ENCODE measurements around the gene PLEKHS1. TPM values are rescaled to one million over a fixed set of nuclear protein-coding genes. Genes with fewer than 3 reads are reported as not detected.

Gene PLEKHS1
- total RNA-seq, 4 donors from 2014 or later: 0.30 to 0.76 (median 0.39) TPM

DNA sequence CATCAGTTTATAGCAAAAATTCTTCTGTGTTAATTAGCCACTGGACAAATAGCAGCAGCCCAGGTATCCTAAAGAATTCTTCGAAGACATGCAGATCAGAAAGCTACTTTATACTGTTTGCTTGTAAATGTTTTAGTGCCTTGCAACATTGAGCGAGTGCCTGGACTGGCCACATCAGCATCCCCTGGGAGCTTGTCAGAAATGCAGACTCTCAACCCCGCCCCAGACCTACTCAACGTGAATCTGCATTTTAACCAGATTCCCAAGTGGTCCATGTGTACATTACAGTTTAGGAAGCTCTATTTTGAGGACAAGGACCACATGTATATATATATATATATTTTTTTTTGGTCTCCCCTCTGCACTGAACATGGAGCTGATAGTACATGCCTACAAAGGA lies 18.5 kb upstream of the PLEKHS1 start:
- WGBS, 2 donors: 75 to 78% methylated on average over 4 of the region's 4 CpGs
- no peak for DNase-seq (ENCODE audit: low spot score in 2 of 2)
- no peak for TF ChIP-seq CTCF (IDR thresholded peaks at IDR 0.05)
- TF ChIP-seq POLR2A (IDR thresholded peaks at IDR 0.05): no peak
- no peak overlapping the region for H3K4me3 ChIP-seq (ENCODE audit: low read depth, poor library complexity, severe bottlenecking)
- intact Hi-C loops (cut with DNase I; ENCODE audit: low total_unique reads): no loop called here

GRCh38 chr10:113733635-113734034 lies 17.8 kb upstream of the PLEKHS1 start:
- no peak overlapping the region for H3K4me3 ChIP-seq (ENCODE audit: low read depth, poor library complexity, severe bottlenecking)
- intact Hi-C loops (cut with DNase I; ENCODE audit: low total_unique reads): no loop called here
- DNase-seq (ENCODE audit: low spot score in 2 of 2): no peak
- TF ChIP-seq POLR2A (IDR thresholded peaks at IDR 0.05) (no peak), CTCF (IDR thresholded peaks at IDR 0.05) (no peak)
- 87 to 97% methylated on average over 4 of the region's 4 CpGs for WGBS, 2 donors

DNA sequence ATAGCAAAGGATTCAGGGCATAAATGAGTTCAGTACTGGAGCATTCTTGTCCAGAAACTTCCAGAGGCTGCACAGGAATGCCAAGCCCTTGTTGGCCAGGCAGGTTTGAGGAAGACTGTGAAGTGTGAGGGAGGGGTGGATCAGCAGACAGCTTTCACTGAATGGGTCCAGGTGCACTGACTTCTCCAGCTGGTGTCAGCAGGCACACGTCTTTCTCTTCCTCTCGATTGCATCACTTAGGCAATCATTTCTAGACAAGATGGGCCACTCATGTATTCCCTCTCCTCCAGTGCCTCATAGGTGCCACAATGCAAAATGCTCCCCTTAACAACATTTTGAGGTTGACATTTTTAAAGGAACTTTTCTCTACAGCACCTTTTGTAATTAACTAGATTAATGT lies 15.6 kb upstream of the PLEKHS1 start:
- TF ChIP-seq POLR2A (IDR thresholded peaks at IDR 0.05) (no peak), CTCF (IDR thresholded peaks at IDR 0.05) (no peak)
- no peak for DNase-seq (ENCODE audit: low spot score in 2 of 2)
- 10 to 18% methylated on average over 2 of the region's 2 CpGs for WGBS, 2 donors

DNA sequence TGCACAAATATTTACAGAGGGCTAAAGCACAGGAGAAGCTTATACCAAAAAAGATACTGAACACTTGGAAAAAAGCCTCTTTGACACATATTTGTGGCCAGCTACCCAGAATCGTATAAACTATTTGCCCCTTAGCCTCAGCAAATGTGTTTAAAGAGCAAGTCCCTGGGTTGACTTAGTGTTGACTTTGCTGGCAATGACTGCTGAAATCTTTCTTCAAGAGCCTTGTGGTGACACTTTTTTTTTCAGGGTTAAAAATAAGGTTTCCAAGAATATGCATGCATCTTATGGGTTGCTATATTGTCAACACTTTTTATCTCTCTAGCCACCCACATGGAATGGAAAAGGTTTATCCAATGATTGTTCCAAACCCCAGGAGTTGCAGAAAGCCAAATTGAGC lies 14.9 kb upstream of the PLEKHS1 start:
- no peak overlapping the region for H3K4me3 ChIP-seq (ENCODE audit: low read depth, poor library complexity, severe bottlenecking)
- TF ChIP-seq POLR2A (IDR thresholded peaks at IDR 0.05): no peak
- no peak for TF ChIP-seq CTCF (IDR thresholded peaks at IDR 0.05)
- intact Hi-C loops (cut with DNase I; ENCODE audit: low total_unique reads): no loop called here
- DNase-seq (ENCODE audit: low spot score in 2 of 2): no peak
- 46% methylated on average over 1 of the region's 1 CpG for WGBS, 2 donors

More for the DNA sequence above, 15.6 kb upstream of the PLEKHS1 start:
- no peak overlapping the region for H3K4me3 ChIP-seq (ENCODE audit: low read depth, poor library complexity, severe bottlenecking)
- intact Hi-C loops (cut with DNase I; ENCODE audit: low total_unique reads): no loop called here

DNA sequence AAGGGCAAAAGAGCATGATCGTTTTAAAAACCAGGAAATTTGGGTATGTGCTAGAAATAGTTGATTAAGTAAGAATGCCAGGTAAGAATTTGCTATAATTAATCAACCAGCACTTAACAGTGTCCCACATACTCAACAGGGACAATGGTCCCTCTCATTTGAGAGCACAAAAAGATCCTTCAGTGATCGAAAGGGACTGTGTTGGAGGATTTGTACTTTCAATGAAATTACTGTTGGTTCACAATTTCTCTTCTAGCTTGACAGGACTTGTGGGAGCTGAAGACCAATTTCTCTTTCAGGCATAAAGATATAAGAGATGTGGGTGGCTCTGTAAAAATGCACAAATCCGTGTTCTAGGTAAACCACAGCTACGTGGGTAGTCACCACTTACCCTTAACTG lies 12.5 kb upstream of the PLEKHS1 start:
- intact Hi-C loops (cut with DNase I; ENCODE audit: low total_unique reads): no loop called here
- 70 to 77% methylated on average over 4 of the region's 4 CpGs for WGBS, 2 donors
- no peak for TF ChIP-seq POLR2A (IDR thresholded peaks at IDR 0.05)

DNA sequence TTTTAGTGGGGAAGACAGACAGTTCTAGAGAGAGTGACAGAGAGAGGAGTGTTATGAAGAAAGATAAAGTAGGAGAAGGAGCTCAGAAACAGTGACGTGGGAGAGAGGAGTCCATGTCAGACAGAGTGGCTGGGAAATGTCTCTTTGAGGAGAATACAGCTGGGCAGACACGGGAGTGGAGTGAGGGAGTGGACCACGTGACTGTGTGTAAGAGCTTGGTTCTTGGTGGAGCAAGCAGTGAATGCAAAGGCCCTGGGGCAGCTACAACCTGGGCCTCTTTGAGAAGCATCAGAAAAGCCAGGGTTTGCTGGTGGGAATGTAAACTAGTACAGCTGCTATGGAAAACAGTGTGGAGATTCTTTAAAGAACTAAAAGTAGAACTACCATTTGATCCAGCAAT lies 11.9 kb upstream of the PLEKHS1 start:
- no peak for DNase-seq (ENCODE audit: low spot score in 2 of 2)
- 63 to 73% methylated on average over 3 of the region's 3 CpGs for WGBS, 2 donors
- no peak overlapping the region for H3K4me3 ChIP-seq (ENCODE audit: low read depth, poor library complexity, severe bottlenecking)
- intact Hi-C loops (cut with DNase I; ENCODE audit: low total_unique reads): no loop called here
- no peak for TF ChIP-seq CTCF (IDR thresholded peaks at IDR 0.05)
- TF ChIP-seq POLR2A (IDR thresholded peaks at IDR 0.05): no peak

More for the DNA sequence above, 12.5 kb upstream of the PLEKHS1 start:
- H3K4me3 ChIP-seq (ENCODE audit: low read depth, poor library complexity, severe bottlenecking): no peak overlapping the region
- DNase-seq (ENCODE audit: low spot score in 2 of 2): no peak

All from lower leg skin (tissue), 4 donors.